ENCODE measurements around the gene CBX3. TPM values are rescaled to one million over a fixed set of nuclear protein-coding genes. Genes with fewer than 3 reads are reported as not detected.

Gene CBX3
- total RNA-seq, 4 donors from 2014 or later, result 30.5 to 178 (median 88.1) TPM

DNA sequence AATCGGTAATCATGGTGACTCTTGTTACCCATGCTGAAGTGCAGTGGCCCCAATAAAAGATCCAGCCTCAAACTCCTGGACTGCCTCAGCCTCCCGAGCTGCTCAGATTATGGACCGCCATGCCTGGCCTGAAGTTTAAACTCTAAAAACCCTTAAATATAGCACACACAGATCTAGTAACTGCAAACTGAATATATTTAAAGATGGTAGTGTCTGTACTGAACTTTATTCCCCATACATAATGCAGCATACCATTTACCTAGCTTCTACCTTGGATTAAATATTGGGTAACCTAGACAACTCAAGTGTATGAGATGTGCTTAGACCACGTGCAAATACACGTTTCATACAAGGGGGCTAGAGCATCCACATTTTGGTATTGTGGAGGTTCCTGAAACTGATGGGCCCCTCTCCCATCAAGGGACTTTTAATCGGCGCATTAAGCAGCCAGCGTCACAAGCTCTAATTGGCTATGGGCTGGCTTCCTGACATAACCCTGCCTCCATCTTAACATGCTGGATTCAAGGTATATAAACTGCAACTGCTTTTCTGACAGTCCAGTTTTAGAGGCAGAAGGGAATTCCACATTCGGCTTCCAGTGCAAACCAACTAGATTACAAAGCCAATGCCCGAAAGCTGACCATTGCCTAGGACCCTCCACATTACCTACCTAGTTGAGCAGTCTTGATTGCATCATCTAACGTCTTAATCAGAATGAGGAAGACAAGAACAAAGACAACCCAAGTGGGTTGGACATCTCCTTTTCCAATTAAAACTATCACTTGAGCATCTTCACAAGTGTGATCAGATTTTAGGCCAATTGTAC, 14.0 kb upstream of the CBX3 start:
- Histone ChIP-seq H3K36me3 (no peaks in the 10 kb centered on the region), H3K27me3 (no peaks in the 10 kb centered on the region), H3K4me3 (no peak overlapping the region), H3K27ac (peak overlapping the region in 1 of 2 donors; percentile 6), H3K9me3 (no peaks in the 10 kb centered on the region), H3K4me1 (peaks cover 0 to 7% of the 10 kb centered on the region in 2 donors)
- intact Hi-C loops (cut with DNase I; ENCODE audit: low total_unique reads), result no loop called here
- no peak for TF ChIP-seq POLR2A (IDR thresholded peaks at IDR 0.05)
- TF ChIP-seq, protein P1, sequence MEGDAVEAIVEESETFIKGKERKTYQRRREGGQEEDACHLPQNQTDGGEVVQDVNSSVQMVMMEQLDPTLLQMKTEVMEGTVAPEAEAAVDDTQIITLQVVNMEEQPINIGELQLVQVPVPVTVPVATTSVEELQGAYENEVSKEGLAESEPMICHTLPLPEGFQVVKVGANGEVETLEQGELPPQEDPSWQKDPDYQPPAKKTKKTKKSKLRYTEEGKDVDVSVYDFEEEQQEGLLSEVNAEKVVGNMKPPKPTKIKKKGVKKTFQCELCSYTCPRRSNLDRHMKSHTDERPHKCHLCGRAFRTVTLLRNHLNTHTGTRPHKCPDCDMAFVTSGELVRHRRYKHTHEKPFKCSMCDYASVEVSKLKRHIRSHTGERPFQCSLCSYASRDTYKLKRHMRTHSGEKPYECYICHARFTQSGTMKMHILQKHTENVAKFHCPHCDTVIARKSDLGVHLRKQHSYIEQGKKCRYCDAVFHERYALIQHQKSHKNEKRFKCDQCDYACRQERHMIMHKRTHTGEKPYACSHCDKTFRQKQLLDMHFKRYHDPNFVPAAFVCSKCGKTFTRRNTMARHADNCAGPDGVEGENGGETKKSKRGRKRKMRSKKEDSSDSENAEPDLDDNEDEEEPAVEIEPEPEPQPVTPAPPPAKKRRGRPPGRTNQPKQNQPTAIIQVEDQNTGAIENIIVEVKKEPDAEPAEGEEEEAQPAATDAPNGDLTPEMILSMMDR (IDR thresholded peaks at IDR 0.05), result no peak
- no peak for DNase-seq

DNA sequence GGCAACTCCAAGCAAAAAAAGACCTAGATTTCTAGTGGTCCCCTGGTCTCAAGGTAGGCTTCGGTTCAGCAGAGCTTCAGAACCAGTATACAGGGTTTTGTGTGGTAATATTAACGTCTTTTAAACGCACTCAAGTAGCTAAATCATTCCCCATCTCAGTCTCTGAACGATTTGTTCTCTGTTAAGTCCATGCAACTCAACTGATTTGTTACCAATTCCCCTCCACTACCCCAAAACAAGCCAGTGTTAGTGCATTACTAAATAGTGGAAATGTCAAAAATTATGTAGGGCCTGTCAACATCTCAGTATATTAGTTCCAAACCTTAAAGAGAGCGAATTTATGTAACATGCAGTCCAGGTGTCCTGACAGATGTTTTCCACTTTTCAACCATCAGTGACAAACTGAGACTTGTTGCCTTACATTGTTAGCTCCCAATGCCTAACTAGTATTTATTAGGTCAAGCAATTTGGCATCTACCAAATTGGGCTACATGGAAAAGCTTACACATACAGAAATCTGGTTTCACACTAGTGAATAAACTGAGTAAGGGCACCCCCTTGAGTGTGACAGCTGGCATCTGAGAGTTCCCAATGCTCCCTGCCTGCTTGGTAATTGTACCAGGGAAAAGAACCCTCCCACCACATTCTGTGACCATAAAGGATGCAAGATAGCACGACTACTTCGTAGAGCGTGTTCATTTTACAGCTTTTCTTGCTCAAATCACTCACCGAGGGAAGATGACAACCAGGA, 13.2 kb upstream of the CBX3 start:
- peaks cover under 1 to 7% of the 10 kb centered on the region in 2 donors for H3K4me1 ChIP-seq
- no peak for DNase-seq
- intact Hi-C loops (cut with DNase I; ENCODE audit: low total_unique reads), result no loop called here
- no peaks in the 10 kb centered on the region for H3K27me3 ChIP-seq
- H3K4me3 ChIP-seq, result no peak overlapping the region
- H3K9me3 ChIP-seq, result no peaks in the 10 kb centered on the region
- H3K27ac ChIP-seq, result no peak overlapping the region
- no peaks in the 10 kb centered on the region for H3K36me3 ChIP-seq
- no peak for TF ChIP-seq POLR2A (IDR thresholded peaks at IDR 0.05)
- TF ChIP-seq, protein P1 (IDR thresholded peaks at IDR 0.05), result no peak

DNA sequence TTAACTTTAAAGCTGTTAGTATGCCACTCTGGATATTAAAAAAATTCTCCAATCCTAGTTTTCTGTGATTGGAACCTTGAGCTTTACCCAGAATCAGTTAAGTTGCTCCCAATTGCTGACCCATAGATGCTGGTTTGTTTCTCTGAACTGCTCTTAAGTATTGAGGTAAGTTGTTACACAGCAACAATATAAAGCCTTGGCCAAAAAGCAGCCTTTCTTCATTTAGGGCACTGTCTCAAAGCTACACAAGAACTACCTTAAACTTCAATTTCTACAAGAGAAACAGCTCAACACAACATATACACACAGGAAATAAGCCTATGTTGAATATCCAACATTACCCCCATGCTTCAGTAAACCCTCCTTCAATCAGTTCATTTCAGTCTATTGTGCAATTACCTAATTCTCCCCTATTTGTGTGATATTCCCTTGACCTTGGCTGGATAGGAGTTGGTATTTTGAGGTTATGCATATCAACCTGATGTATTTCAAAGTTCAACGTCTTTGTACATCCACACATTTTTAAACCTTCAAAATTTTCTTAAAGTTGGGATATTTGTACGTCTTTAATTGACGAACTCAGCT, 12.5 kb upstream of the CBX3 start:
- intact Hi-C loops (cut with DNase I; ENCODE audit: low total_unique reads), result no loop called here
- H3K36me3 ChIP-seq, result no peaks in the 10 kb centered on the region

DNA sequence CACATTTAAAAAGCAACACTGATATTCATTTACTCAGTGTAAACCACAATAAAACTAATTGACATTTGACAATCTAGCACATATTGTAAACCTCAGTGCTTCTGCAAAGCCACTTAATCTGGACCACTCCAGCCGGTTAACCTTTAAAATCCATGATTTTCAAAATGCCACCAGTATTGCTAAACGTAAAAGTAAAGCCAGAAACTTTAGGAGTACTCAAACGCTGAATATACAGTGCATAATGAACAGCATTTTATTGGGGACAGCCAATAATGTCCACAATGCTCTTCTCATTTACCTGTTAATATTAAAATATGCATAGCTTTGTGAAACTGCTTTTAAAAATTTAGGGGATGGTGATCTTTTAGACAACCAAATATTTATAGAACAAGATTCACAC, 11.8 kb upstream of the CBX3 start:
- DNase-seq, result no peak
- Histone ChIP-seq H3K4me1 (peaks cover 6 to 7% of the 10 kb centered on the region in 2 donors), H3K9me3 (no peaks in the 10 kb centered on the region), H3K27ac (no peak overlapping the region), H3K4me3 (no peak overlapping the region), H3K36me3 (no peaks in the 10 kb centered on the region), H3K27me3 (no peaks in the 10 kb centered on the region)
- intact Hi-C loops (cut with DNase I; ENCODE audit: low total_unique reads), result no loop called here
- TF ChIP-seq POLR2A (IDR thresholded peaks at IDR 0.05), result no peak
- TF ChIP-seq, protein P1 (IDR thresholded peaks at IDR 0.05), result no peak

More for the DNA sequence above, 12.5 kb upstream of the CBX3 start:
- H3K27ac ChIP-seq, result no peak overlapping the region
- H3K27me3 ChIP-seq, result no peaks in the 10 kb centered on the region
- no peak for TF ChIP-seq POLR2A (IDR thresholded peaks at IDR 0.05)
- TF ChIP-seq, protein P1 (IDR thresholded peaks at IDR 0.05), result no peak
- no peaks in the 10 kb centered on the region for H3K9me3 ChIP-seq
- H3K4me1 ChIP-seq, result peaks cover 6 to 7% of the 10 kb centered on the region in 2 donors
- H3K4me3 ChIP-seq, result no peak overlapping the region
- DNase-seq, result no peak
